Glomerular endothelial cell (primary cell): ENCODE measurements around the gene FAP. TPM values are rescaled to one million over a fixed set of nuclear protein-coding genes. Genes with fewer than 3 reads are reported as not detected.

Experiments
- DNase-seq: peaks from one replicate; pipeline ENCODE4 v3.0.0-alpha.2; 2011; ENCODE audit warnings: low read depth, low spot score; ENCODE audit errors: extremely low read depth
- total RNA-seq: library from RNA; depleted of rRNA; stranded (reverse); fragments of >200 nt; gene quantifications from 2 replicates; pipeline ENCODE4 v1.2.3, GENCODE V29; 2015

Gene FAP, protein sequence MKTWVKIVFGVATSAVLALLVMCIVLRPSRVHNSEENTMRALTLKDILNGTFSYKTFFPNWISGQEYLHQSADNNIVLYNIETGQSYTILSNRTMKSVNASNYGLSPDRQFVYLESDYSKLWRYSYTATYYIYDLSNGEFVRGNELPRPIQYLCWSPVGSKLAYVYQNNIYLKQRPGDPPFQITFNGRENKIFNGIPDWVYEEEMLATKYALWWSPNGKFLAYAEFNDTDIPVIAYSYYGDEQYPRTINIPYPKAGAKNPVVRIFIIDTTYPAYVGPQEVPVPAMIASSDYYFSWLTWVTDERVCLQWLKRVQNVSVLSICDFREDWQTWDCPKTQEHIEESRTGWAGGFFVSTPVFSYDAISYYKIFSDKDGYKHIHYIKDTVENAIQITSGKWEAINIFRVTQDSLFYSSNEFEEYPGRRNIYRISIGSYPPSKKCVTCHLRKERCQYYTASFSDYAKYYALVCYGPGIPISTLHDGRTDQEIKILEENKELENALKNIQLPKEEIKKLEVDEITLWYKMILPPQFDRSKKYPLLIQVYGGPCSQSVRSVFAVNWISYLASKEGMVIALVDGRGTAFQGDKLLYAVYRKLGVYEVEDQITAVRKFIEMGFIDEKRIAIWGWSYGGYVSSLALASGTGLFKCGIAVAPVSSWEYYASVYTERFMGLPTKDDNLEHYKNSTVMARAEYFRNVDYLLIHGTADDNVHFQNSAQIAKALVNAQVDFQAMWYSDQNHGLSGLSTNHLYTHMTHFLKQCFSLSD
- total RNA-seq: 17.8 and 50.0 TPM in 2 replicates

DNA sequence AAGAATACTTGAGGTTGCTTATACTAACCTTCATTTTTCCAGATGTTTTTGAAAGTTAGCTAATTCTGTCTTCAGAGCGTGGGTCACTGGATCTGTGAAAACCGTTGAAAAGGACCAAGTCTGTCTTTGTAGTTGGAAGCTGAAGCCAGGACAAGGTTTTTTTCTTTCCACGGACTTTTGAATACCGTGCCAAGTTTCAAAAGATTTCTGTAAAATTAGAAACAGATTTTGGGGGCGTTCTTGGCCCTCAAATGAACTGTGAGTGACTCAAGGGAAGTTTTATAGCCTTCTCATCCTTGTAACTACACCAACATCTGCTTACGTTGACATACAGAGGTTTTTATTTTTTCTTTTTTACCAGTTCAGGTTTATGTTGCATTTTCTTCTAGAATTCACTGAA is at the start of gene FAP:
FAP (minus strand) TSS at position 152 of the 400 bp plus-strand sequence; CDS start at position 34, 118 bp downstream.
- DNase-seq: no peak

DNA sequence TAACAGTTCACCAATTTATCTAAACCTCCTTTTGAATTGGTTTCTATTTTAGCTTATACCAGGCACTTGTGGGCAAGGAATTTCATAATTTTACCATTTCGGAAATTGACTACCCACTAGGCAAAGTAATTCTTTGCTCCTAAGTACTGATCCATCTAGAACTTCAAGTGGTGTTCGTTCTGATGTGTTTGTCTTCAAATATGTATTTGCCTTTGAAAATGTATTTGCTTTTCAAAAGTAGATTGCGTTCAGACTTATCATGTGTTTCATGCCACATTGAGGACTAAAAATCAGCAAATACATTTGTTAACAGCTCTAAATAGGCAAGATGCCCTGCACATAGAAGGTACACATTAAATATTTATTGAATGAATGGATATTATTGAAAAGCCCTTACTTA is 48.5 kb upstream of the FAP start:
- no peak for DNase-seq

GRCh38 chr2:162282765-162283425 is 39.6 kb upstream of the FAP start:
- DNase-seq: no peak

DNA sequence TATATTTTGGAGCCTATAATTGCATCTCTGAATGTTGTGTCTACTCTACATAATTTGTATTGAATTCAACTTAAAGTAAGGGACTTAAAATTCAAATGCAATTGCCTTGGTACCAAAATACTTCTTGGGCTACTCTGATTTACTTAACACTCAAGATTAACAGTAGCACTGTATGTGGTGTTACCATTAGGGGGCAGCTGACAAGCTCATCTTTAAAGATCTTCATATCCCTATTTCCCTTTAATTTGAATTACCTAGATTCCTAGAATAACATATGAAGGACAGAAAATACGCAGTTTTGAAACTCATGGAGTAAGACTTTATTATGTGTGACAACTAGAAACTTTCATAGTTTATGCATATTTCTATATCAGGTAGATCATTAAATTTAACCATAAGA is 37.4 kb upstream of the FAP start:
- DNase-seq: no peak

- no peak for DNase-seq
Measured at GRCh38 chr2:162277381-162277780, 34.1 kb upstream of the FAP start.

GRCh38 chr2:162267996-162268395 is 24.8 kb upstream of the FAP start:
- DNase-seq: no peak

- DNase-seq: no peak
Measured at GRCh38 chr2:162267496-162267895, 24.3 kb upstream of the FAP start.

- no peak for DNase-seq
Measured at GRCh38 chr2:162266460-162266760, 23.2 kb upstream of the FAP start.

GRCh38 chr2:162265666-162266459 is 22.6 kb upstream of the FAP start:
- no peak for DNase-seq

- DNase-seq: no peak
Measured at GRCh38 chr2:162261032-162261945, 18.0 kb upstream of the FAP start.

DNA sequence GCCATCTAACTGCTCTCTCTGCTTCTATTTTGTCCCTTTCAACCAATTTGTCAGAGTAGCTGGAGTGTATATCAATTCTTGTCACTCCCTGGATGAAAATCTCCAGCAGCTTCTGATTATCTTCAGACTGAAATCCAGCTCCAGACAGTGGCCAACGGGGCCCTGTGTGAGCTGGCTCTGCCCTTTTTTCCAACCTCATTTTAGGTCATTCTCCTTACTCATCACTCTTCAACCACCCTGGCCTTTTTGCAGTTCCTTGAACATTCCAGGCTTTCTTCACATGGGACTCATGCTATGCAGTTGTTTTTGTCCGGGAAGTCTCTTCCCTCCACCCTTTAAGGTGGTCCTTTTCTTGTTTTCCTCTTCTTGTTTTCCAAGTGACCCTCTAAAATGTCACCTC is 15.4 kb upstream of the FAP start:
- DNase-seq: no peak

- no peak for DNase-seq
Measured at GRCh38 chr2:162258169-162258568, 14.9 kb upstream of the FAP start.

GRCh38 chr2:162257425-162257824 is 14.2 kb upstream of the FAP start:
- no peak for DNase-seq

GRCh38 chr2:162256591-162256991 is 13.3 kb upstream of the FAP start:
- no peak for DNase-seq

DNA sequence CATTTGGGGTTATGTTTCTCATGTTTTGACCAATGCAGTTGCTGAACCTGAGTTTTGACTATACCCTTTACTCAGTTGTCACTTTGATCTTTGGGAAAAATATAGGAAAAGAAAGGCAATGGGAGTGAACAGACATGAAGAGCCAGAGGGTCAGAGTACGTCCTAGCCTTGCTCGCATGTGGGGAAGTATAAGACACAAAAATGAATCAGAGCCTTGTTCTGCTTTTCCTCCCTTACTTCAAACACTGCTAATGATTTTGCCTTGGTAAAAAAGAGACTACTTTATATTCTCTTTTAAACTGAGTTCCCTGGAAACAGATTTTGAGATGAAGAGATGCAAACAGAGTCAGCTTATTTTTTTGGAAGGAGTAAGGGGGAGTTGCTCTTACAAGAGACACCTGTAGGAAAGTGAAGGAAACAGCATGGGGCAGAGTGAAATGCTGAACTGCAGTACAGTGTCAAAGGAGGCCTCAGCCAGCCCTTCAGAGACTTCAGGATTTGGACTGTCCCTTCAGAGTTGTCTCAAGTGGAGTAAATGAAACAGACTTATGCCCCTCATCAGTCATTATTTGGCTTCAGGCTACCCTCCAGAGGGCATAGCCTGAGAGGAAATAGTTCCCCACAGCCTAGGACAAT is 11.1 kb upstream of the FAP start:
- DNase-seq: no peak

- no peak for DNase-seq
Measured at GRCh38 chr2:162253435-162253834, 10.2 kb upstream of the FAP start.

GRCh38 chr2:162252153-162252552 is 8.9 kb upstream of the FAP start:
- DNase-seq: no peak

DNA sequence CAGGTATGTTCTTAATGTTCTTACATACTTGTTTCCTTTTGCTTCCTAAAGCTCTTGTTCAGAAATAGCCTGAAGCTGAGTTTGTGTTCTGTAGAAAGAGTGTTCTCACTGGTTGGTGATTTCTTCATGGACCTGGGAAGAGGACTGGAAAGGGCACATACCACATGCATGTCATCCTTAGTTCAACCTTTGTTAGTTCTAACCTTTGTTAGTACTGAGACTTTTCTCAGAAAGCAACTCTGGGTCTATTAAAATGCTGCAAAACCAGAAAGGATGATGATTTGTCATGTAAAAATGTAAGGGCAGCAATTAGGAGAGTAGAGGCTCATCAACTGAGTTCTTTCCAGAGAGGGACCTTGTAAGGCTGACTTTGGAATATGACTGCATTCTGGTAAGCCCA is 2.5 kb upstream of the FAP start:
- no peak for DNase-seq

GRCh38 chr2:162245061-162245460 is 1.8 kb upstream of the FAP start:
- no peak for DNase-seq
